ENCODE data around the gene GALNT18.
"Not testable (repeated sequence)": the region's sequence is repeated elsewhere in the genome, so short reads cannot be mapped to it uniquely, and the experiment has no call there.

Gene GALNT18

GRCh38 chr11:11379661-11380060 lies 242.1 kb downstream of the GALNT18 start:
- no peak for DNase-seq

GRCh38 chr11:11378184-11378940 lies 243.4 kb downstream of the GALNT18 start:
- no peak for DNase-seq

GRCh38 chr11:11374358-11375148 lies 247.3 kb downstream of the GALNT18 start:
- no peak for DNase-seq

GRCh38 chr11:11373934-11374333 lies 247.9 kb downstream of the GALNT18 start:
- no peak for DNase-seq

- DNase-seq: no peak
Measured at GRCh38 chr11:11372461-11372860, 249.3 kb downstream of the GALNT18 start.

- DNase-seq: no peak
Measured at GRCh38 chr11:11370962-11371303, 250.9 kb downstream of the GALNT18 start.

- no peak for DNase-seq
Measured at GRCh38 chr11:11370255-11370961, 251.4 kb downstream of the GALNT18 start.

GRCh38 chr11:11366793-11367192 lies 255.0 kb downstream of the GALNT18 start:
- DNase-seq: peak; percentile 34

- DNase-seq: no peak
Measured at GRCh38 chr11:11363674-11364073, 258.1 kb downstream of the GALNT18 start.

- no peak for DNase-seq
Measured at GRCh38 chr11:11359611-11360010, 262.2 kb downstream of the GALNT18 start.

- DNase-seq: no peak
Measured at GRCh38 chr11:11356842-11357241, 265.0 kb downstream of the GALNT18 start.

GRCh38 chr11:11352878-11353277 lies 268.9 kb downstream of the GALNT18 start, which contains the start of gene CSNK2A3:
Gene CSNK2A3, minus strand, starts transcription at chr11:11353250. Its CDS starts 131 bp downstream, at chr11:11353119.
- DNase-seq: not testable (repeated sequence)

- not testable (repeated sequence) for DNase-seq
Measured at GRCh38 chr11:11351851-11352250, 270.0 kb downstream of the GALNT18 start.

GRCh38 chr11:11351042-11351586 lies 270.7 kb downstream of the GALNT18 start:
- DNase-seq: no peak

GRCh38 chr11:11349870-11350337 lies 271.9 kb downstream of the GALNT18 start:
- DNase-seq: peak; percentile 76

GRCh38 chr11:11349106-11349825 lies 272.5 kb downstream of the GALNT18 start:
- DNase-seq: peak; percentile 39

GRCh38 chr11:11348303-11348702 lies 273.5 kb downstream of the GALNT18 start:
- DNase-seq: no peak

- DNase-seq: peak; percentile 21
Measured at GRCh38 chr11:11347592-11347991, 274.2 kb downstream of the GALNT18 start.

GRCh38 chr11:11346303-11346702 lies 275.5 kb downstream of the GALNT18 start:
- no peak for DNase-seq

GRCh38 chr11:11345099-11345498 lies 276.7 kb downstream of the GALNT18 start:
- no peak for DNase-seq

GRCh38 chr11:11344045-11344444 lies 277.8 kb downstream of the GALNT18 start:
- no peak for DNase-seq

GRCh38 chr11:11338304-11338703 lies 283.5 kb downstream of the GALNT18 start:
- DNase-seq: no peak
